Measurements from ENCODE around the gene HORMAD1.

DNA sequence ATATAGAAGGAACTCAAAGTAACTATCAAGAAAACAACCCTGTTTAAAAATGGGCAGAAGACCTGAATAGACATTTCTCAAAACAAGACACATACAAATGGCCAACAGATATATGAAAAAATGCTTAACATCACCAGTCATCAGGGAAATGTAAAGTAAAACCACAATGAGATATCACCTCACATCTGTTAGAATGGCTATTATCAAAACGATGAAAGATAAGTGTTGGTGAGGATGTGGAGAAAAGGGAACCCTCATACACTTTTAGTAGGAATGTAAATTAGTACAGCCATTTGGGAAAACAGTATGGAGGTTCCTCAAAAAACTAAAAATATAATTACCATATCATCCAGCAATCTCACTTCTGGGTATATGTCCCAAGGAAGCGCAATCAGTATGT is 41.9 kb upstream of the HORMAD1 start:
- TF ChIP-seq, protein P1, sequence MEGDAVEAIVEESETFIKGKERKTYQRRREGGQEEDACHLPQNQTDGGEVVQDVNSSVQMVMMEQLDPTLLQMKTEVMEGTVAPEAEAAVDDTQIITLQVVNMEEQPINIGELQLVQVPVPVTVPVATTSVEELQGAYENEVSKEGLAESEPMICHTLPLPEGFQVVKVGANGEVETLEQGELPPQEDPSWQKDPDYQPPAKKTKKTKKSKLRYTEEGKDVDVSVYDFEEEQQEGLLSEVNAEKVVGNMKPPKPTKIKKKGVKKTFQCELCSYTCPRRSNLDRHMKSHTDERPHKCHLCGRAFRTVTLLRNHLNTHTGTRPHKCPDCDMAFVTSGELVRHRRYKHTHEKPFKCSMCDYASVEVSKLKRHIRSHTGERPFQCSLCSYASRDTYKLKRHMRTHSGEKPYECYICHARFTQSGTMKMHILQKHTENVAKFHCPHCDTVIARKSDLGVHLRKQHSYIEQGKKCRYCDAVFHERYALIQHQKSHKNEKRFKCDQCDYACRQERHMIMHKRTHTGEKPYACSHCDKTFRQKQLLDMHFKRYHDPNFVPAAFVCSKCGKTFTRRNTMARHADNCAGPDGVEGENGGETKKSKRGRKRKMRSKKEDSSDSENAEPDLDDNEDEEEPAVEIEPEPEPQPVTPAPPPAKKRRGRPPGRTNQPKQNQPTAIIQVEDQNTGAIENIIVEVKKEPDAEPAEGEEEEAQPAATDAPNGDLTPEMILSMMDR (IDR thresholded peaks at IDR 0.05; ENCODE audit: extremely low read depth in 1 of 2, insufficient read depth in 1 of 2, low read depth in 1 of 2, low read length in 2 of 2) = no peak
- TF ChIP-seq POLR2AphosphoS5 (IDR thresholded peaks at IDR 0.05; ENCODE audit: insufficient read depth, low read depth, low read length) (no peak), JUN (IDR thresholded peaks at IDR 0.05; ENCODE audit: borderline replicate concordance, insufficient read depth, insufficient read length, low read depth) (no peak)

Data from endothelial cell of umbilical vein (primary cell).